ENCODE data around the gene LCN6. TPM values are rescaled to one million over a fixed set of nuclear protein-coding genes. Genes with fewer than 3 reads are reported as not detected.

LCN6 gene
- total RNA-seq, 4 donors from 2014 or later: 4.0 to 8.3 (median 5.9) TPM

DNA sequence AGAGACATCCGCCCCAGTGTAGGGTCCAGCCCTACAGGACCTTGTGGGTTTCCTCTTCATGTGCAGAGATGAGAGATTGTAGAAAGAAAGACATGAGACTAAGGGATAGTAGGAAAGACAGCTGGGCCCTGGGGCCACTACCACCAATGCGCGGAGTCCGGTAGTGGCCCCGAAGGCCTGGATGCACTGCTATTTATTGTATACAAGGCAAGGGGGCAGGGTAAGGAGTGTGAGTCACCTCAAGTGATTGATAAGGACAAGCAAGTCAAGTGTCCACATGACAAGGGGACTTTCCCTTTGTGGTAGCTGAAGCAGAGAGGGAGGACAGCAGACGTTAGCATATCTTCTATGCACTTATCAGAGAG is 36.7 kb upstream of the LCN6 start:
- 76% methylated on average over 6 of the region's 6 CpGs for WGBS
- TF ChIP-seq, protein P1, sequence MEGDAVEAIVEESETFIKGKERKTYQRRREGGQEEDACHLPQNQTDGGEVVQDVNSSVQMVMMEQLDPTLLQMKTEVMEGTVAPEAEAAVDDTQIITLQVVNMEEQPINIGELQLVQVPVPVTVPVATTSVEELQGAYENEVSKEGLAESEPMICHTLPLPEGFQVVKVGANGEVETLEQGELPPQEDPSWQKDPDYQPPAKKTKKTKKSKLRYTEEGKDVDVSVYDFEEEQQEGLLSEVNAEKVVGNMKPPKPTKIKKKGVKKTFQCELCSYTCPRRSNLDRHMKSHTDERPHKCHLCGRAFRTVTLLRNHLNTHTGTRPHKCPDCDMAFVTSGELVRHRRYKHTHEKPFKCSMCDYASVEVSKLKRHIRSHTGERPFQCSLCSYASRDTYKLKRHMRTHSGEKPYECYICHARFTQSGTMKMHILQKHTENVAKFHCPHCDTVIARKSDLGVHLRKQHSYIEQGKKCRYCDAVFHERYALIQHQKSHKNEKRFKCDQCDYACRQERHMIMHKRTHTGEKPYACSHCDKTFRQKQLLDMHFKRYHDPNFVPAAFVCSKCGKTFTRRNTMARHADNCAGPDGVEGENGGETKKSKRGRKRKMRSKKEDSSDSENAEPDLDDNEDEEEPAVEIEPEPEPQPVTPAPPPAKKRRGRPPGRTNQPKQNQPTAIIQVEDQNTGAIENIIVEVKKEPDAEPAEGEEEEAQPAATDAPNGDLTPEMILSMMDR (IDR thresholded peaks at IDR 0.05): no peak
- TF ChIP-seq POLR2AphosphoS5 (IDR thresholded peaks at IDR 0.05): no peak
- TF ChIP-seq EP300 (IDR thresholded peaks at IDR 0.05): no peak
- no peak for TF ChIP-seq POLR2A (IDR thresholded peaks at IDR 0.05)
- H3K9me3 ChIP-seq: no peaks in the 10 kb centered on the region
- H3K27me3 ChIP-seq: no peaks in the 10 kb centered on the region
- H3K27ac ChIP-seq: no peak overlapping the region
- H3K4me1 ChIP-seq: peaks cover 9% of the 10 kb centered on the region
- no peak for DNase-seq (ENCODE audit: low spot score in 2 of 2)
- no peak overlapping the region for H3K4me3 ChIP-seq
- H3K36me3 ChIP-seq: no peaks in the 10 kb centered on the region

- no peak for DNase-seq (ENCODE audit: low spot score in 2 of 2)
- no peaks in the 10 kb centered on the region for H3K36me3 ChIP-seq
- peaks cover 8% of the 10 kb centered on the region for H3K4me1 ChIP-seq
- no peak for TF ChIP-seq POLR2AphosphoS5 (IDR thresholded peaks at IDR 0.05)
- TF ChIP-seq, protein P1 (IDR thresholded peaks at IDR 0.05): peak in 1 of 2 donors; percentile 62
- WGBS: 36% methylated on average over 9 of the region's 9 CpGs
- H3K9me3 ChIP-seq: no peaks in the 10 kb centered on the region
- no peak overlapping the region for H3K27ac ChIP-seq
- H3K4me3 ChIP-seq: no peak overlapping the region
- H3K27me3 ChIP-seq: no peaks in the 10 kb centered on the region
Measured at GRCh38 chr9:136784249-136784996, 36.1 kb upstream of the LCN6 start.

DNA sequence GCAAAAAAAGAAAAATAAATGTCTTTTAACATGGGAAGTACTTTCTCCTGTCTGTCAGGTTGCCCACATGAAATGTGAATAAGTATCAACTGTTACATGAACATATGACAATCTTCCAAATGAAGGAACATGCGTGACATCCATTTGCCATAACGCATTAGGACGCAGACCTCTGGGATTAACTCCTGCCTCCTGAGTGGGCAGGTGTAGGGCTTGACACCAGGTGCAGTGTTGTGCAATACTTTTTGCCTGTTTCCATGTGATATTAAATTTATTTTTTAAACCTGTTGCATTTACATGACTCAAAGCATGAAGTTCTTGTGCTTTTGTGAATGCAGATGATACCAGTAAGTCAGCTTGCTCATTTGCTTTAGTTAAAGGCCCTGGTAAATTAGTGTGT is 34.1 kb upstream of the LCN6 start:
- DNase-seq (ENCODE audit: low spot score in 2 of 2): no peak
- Histone ChIP-seq H3K27me3 (no peaks in the 10 kb centered on the region), H3K27ac (no peak overlapping the region), H3K4me1 (peaks cover 2% of the 10 kb centered on the region), H3K36me3 (no peaks in the 10 kb centered on the region), H3K4me3 (no peak overlapping the region), H3K9me3 (no peaks in the 10 kb centered on the region)
- TF ChIP-seq EP300 (IDR thresholded peaks at IDR 0.05): no peak
- TF ChIP-seq POLR2A (IDR thresholded peaks at IDR 0.05): no peak
- no peak for TF ChIP-seq POLR2AphosphoS5 (IDR thresholded peaks at IDR 0.05)
- TF ChIP-seq, protein P1 (IDR thresholded peaks at IDR 0.05): no peak
- 92% methylated on average over 3 of the region's 3 CpGs for WGBS

DNA sequence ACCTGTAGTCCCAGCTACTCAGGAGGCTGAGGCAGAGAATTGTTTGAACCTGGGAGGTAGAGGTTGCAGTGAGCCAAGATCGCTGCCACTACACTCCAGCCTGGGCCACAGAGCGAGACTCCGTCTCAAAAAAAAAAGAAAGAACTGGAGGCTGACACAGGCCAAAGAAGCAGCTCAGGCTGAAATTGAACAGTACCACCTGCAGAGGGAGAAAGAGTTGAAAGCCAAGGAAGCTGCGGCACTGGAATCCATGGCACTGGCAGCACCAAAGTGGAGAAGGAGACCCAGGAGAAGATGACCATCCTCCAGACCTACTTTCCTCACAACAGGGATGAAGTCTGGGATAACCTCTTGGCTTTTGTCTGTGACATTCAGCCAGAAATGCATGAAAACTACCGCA is 31.5 kb upstream of the LCN6 start:
- TF ChIP-seq POLR2A (IDR thresholded peaks at IDR 0.05) (no peak), POLR2AphosphoS5 (IDR thresholded peaks at IDR 0.05) (no peak), EP300 (IDR thresholded peaks at IDR 0.05) (no peak)
- TF ChIP-seq, protein P1 (IDR thresholded peaks at IDR 0.05): no peak
- DNase-seq (ENCODE audit: low spot score in 2 of 2): no peak
- 89% methylated on average over 5 of the region's 5 CpGs for WGBS
- H3K4me3 ChIP-seq: no peak overlapping the region
- no peaks in the 10 kb centered on the region for H3K27me3 ChIP-seq
- H3K4me1 ChIP-seq: no peaks in the 10 kb centered on the region
- H3K27ac ChIP-seq: no peak overlapping the region
- no peaks in the 10 kb centered on the region for H3K9me3 ChIP-seq
- H3K36me3 ChIP-seq: no peaks in the 10 kb centered on the region

DNA sequence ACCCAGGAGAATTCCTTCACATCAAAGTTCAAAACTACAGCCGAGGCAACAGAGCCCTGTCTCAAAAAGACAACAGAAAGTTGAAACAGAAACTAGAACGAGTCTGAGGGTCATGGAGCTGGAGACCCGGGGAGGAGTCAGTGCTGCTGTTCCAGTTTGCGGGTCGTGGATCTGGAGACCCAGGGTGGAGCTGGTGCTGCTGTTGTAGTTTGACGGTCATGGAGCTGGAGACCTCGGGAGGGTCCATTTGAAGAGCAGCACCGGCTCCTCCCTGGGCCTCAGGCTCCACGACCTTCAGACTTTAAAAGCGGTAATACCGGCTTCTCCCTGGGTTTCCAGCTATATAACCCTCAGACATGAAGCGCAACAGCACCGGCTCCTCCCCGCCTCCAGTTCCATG is 29.0 kb upstream of the LCN6 start:
- Histone ChIP-seq H3K36me3 (no peaks in the 10 kb centered on the region), H3K9me3 (no peaks in the 10 kb centered on the region), H3K4me3 (no peak overlapping the region), H3K27me3 (no peaks in the 10 kb centered on the region), H3K4me1 (no peaks in the 10 kb centered on the region), H3K27ac (no peak overlapping the region)
- no peak for TF ChIP-seq EP300 (IDR thresholded peaks at IDR 0.05)
- no peak for TF ChIP-seq POLR2A (IDR thresholded peaks at IDR 0.05)
- TF ChIP-seq, protein P1 (IDR thresholded peaks at IDR 0.05): no peak
- no peak for TF ChIP-seq POLR2AphosphoS5 (IDR thresholded peaks at IDR 0.05)
- 65% methylated on average over 14 of the region's 14 CpGs for WGBS
- DNase-seq (ENCODE audit: low spot score in 2 of 2): no peak

Data from suprapubic skin (tissue), 4 donors.